SK-MEL-5 (cell line): ENCODE data around the gene EPB41L5. TPM values are rescaled to one million over a fixed set of nuclear protein-coding genes. Genes with fewer than 3 reads are reported as not detected.
A peak's percentile ranks its signal among the peaks of the same experiment; 100 is the strongest.
"Not testable (repeated sequence)": the region's sequence is repeated elsewhere in the genome, so short reads cannot be mapped to it uniquely, and the experiment has no call there.

ENCODE experiments used
- DNase-seq: peaks from one replicate; pipeline ENCODE4 v3.0.0-alpha.2; 2016; ENCODE audit warnings: low read depth, low spot score
- in situ Hi-C: cut with HindIII; loops from 2 replicates; pipeline ENCODE4 v1.10.0; 2016; ENCODE audit warnings: low sequenced_read_pairs, high pct_unique_total_duplicates, low pct_unique_long_range_greater_than_20kb
- total RNA-seq: library from RNA; depleted of rRNA; stranded (reverse); fragments of >200 nt; shearing (Covaris generic); gene quantifications from 2 replicates; pipeline ENCODE4 v1.2.3, GENCODE V29; 2014

Gene EPB41L5
- total RNA-seq, 1 experiment from 2014 or later = 7.1 TPM

DNA sequence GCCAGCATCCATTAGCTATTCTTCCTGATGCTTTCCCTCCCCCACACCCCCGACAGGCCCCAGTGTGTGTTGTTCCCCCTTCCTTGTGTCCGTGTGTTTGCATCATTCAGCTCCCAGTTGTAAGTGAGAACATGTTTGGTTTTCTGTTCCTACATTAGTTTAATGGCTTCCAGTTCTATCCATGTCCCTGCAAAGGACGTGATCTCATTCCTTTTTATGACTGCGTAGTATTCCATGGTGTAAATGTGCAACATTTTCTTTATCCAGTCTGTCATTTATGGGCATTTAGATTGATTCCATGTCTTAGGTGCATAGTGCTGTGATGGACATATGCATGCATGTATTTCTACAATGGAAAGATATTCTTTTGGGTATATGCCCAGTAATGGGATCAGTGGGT lies 105.6 kb downstream of the EPB41L5 start:
- in situ Hi-C loops = no loop called here
- DNase-seq = no peak

DNA sequence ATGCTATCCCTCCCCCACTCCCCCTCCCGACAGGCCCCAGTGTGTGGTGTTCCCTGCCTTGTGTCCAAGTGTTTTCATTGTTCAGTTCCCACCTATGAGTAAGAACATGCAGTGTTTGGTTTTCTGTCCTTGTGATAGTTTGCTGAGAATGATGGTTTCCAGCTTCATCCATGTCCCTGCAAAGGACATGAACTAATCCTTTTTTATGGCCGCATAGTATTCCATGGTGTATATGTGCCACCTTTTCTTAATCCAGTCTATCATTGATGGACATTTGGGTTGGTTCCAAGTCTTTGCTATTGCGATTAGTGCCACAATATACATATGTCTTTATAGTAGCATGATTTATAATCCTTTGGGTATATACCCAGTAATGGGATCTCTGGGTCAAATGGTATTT lies 108.5 kb downstream of the EPB41L5 start:
- DNase-seq, in situ Hi-C loops: not testable (repeated sequence)

DNA sequence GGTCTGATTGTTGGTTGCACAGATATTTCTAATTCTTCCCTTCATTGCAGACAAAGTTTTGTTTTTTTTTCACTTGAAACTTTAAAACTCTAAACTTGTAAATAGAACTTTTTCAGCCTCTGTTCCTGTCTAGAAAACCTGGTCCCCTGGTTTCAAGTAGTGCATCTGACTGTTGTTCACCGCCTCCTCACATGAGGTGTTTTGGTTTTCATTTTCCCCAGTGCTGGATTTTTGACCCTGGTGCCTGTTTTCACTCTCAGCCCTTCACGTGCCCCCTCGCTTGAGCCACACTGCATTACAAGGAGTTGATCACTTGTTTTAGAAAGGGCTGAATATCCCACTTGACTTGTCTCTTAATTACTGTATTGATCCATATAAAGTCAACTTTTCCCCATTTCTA lies 110.2 kb downstream of the EPB41L5 start:
- no peak for DNase-seq
- in situ Hi-C loops = no loop called here

DNA sequence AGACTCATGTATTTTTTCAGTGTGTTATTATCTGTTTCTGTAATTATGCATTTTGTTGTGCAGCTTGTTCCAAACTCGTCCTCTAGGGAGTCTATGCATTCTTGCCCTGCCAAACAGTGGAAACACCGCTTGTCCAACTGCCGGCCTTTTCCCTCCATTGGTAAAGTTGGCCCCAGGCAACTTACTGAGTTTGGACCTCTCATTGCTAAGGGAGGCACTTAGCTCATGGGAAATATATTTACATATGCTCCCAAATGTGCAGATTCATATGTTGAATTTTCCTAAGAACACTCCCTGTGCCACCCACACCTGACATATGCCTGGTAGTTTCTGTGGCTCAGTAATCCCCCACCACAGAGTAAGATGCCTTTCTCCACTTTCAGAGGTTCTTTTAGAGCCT lies 112.3 kb downstream of the EPB41L5 start:
- no peak for DNase-seq
- in situ Hi-C loops = no loop called here

DNA sequence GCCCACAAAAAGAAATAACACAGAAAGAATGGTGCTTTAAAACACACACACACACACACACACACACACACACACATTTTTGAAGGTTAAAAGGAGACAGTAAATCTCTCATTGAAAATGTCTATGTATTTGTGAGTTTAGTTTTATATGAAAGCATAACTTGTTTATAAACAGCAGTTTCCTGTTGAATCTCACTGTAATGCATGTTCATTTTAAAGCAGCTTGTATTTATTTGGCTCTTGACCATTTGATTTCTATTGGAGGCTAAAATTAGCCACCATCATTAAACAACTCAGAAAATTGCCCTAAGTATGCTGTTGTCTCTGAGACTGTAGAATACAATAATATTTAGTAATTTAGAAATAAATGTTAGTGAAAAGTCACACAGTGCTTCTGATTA lies 115.3 kb downstream of the EPB41L5 start:
- in situ Hi-C loops = no loop called here
- no peak for DNase-seq

DNA sequence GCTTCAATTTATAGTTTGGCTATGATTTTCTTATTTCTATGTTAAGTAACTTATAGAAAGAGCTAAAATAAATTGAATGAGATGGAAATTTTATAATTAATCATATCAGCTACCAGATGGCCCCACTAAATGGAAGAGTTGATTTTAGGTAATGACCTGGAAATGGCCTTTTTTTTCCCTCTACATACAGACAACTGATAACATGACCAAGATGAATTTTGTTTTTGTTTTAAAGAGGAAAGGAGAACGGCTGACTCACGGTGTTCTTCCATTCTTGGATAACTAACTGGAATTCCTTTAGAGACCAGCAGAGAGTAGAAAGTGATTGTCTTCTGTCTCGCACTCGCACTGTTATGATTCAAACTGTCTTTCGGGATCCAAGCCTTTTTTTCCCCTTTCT lies 119.3 kb downstream of the EPB41L5 start:
- DNase-seq = no peak
- in situ Hi-C loops = no loop called here

DNA sequence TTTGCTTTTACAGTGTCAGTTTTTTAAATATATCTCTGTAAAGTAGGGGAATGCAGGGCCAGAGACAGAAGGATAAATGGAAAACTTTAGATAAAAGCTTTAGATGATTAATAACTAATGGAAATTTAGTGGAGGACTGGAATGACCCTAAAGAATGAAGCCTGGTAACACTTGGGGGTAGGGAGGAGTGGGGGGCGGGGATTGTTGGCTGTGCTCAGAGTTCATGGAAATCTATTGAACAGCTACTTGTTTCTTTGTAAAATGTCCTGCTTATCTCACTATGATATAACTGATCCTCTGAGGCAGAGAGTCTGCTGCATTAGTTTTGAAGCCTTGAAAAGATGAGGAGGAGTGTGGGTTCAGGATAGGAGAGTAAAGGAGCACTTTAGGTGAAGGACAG lies 119.8 kb downstream of the EPB41L5 start:
- in situ Hi-C loops = no loop called here
- DNase-seq = no peak

DNA sequence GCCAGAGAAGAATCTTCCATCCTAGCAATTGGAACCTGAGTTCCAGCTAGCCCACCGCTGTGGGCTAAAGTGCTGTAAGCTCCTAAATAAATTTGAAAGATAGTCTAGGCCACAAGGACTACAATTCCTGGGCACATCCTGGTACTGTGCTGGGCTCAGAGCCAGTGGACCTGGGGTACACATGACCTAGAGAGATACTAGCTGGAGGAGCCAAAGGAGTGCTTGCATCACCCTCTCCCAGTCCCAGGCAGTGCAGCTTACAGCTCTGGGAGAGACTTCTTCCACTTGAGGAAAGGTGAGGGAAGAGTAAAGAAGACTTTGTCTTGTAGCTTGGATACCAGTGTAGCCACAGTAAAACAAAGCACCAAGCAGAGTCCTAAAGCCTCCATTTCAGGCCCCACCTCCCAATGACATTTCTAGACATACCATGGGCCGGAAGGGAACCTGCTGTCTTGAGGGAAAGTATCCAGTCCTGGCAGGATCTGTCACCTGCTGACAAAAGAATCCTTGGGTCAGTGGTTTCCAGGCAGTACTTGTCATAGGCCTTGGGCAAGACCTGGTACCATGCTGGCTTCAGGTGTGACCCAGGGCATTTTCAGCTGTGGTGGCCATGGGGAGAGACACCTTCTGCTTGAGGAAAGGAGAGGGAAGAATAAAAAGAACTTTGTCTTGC lies 120.8 kb downstream of the EPB41L5 start:
- in situ Hi-C loops = no loop called here
- DNase-seq = no peak

DNA sequence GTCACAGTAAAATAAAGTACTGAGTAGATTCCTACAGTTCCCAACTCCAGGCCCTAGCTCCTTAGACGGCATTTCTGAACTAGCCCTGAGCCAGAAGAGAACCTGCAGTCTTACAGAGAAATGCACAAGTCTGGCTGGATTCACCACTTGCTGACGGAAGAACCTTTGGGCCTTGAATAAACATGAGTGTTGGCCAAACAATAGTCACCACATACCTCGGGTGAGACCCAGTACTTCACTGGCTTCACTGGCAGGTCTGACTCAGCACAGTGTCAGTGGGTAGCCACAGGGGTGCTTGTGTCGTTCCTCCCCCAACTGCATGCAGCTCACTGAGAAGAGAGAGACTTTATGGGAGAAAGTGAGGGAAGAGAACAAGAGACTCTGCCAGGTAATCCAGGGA lies 121.4 kb downstream of the EPB41L5 start:
- in situ Hi-C loops = no loop called here
- DNase-seq = no peak

DNA sequence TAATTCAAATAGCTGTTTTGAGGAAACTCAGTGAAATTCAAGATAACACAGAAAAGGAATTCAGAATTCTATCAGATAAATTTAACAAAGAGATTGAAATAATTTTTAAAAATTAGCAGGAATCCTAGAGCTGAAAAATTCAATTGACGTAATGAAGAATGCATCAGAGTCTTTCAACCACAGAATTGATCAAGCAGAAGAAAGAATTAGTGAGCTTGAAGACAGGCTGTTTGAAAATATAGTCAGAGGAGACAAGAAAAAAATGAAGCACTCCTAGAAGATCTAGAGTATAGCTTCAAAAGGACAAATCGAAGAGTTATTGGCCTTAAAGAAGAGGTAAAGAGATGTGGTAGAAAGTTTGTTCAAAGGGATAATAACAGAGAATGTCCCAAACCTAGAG lies 122.1 kb downstream of the EPB41L5 start:
- in situ Hi-C loops = not testable (repeated sequence)

DNA sequence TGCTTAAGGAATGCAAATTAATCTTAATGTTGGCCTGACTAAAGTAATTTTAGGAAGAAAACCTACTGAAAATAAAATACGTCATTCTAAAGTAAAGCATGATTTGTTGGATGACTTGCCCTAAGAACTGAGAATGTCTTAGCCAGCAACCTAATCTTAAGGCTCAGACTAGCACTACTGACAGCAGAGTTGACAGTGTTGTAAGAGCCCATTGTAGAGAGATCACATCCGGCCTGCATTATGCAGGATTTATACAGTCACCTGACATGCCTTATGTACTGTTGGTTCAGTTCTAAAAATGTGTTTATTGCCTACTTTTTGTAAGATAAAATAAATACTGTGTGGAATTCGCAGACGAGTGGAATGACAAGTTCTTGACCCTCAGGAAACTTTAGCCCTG lies 128.0 kb downstream of the EPB41L5 start:
- in situ Hi-C loops = no loop called here

More for the DNA sequence above, 122.1 kb downstream of the EPB41L5 start:
- DNase-seq = not testable (repeated sequence)

DNA sequence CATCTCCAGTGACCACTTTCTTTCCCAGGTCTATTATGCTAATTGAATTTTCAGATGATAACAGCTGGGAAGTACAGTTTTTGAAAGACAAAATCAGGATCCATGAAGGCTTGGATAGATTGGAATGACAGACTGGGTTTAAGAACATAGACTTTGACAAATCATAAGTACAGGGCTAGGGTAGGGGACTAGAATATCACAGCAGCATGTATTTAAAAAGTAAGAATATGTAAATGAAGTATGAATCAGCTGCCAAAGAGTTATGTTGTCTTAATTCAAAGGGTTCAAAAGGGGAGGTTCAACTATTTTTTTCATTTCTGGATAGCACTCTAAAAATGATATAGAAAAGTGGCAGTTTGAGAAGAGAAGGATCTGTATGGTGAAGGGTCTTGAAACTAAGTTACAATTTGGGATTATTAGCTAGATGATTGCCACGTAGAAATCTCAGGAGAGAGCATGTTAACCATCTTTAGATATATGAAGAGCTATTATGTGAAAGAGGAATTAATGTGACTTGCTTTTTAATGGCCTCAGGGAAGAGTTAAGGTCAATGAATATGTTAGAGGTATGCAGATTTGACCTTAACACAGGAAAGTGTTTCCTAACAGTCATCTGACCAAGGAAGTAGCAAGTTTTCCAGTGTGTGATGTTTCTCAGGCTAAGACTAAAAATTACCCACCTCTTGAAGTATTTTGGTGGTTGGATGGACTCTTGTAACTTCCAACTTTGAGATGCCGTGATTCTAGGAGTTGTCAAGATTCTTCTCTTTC lies 128.6 kb downstream of the EPB41L5 start:
- in situ Hi-C loops = no loop called here
- DNase-seq = peak; percentile 34

More for the DNA sequence above, 128.0 kb downstream of the EPB41L5 start:
- peak; percentile 68 for DNase-seq

DNA sequence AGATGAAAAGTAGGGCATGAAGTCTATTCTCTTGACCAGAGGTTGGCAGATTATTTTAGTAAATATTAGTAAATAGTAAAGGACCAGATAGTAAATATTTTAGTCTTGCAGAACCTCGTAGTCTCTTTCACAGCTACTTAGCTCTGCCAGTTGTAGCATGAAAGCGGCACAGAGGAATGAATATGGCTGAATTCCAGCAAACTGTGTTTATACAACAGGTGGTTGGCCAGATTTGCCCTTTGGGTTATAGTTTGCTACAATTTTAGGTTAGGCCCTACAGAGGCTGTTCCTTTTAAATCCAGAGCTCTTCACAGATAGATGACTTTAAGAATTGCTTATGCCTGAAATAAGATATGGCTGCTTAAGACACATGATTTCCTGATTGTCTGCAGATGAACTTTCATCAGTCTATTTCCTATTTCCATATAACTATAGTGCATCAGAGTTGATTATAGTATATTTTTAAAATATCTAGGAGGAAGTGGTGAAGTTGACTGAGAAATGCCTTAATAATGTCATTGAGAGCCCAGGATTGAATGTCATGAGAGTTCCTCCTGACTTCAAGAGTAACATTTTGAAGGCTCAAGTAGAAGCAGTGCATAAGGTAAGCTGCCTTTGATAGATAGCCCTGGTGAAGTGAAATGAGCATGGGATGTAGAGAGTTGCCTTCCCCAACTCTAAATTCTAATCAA lies 129.8 kb downstream of the EPB41L5 start:
- in situ Hi-C loops = no loop called here
- no peak for DNase-seq

DNA sequence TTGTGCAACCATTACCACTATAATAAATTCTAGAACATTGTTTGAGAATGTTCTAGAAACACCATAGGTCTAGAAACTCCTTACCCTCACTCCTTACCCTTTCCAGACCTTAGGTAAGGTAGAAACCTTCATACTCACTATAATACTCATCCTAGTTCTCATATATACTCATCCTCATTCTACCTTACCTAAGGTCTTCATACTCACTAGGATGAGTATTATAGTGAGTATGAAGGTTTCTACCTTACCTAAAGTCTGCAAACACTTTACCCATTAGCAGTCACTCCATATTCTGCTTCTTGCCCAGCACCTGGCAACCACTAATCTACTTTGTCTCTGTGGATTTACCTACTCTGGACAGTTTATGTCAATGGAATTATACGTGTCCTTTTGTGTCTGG lies 135.4 kb downstream of the EPB41L5 start:
- in situ Hi-C loops = no loop called here
- DNase-seq = no peak

DNA sequence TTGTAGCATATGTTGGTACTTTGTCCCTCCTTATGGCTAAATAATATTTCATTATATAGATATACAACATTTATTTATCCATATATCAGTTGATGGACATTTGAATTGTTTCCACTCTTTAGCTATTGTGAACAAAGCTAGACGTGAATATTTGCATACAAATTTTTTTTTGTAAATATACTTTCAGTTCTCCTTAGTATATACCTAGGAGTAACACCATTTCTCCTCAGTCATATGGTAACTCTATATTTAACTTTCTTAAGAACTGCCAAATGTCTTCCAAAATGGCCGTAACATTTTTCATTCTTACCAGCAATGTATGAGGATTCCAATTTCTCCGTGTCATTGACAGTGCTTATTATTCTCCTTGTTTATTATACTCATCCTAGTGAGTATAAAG lies 135.8 kb downstream of the EPB41L5 start:
- in situ Hi-C loops = no loop called here
- no peak for DNase-seq

DNA sequence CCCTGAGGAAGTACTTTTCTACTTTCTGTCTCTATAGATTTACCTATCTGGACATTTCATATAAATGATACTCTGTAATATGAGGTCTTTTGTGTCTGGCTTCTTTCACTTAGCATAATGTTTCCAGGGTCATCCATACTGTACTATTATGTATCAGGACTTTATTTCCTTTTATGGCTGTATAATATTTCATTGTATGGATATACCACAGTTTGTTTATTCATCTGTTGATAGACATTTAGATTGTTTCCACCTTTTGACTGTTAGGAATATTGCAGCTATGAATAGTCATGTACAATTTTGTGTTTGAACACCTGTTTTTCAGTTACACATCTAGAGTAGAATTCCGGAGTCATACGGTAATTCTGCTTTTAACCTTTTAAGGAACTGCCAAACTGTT lies 136.5 kb downstream of the EPB41L5 start:
- in situ Hi-C loops = no loop called here
- DNase-seq = no peak

DNA sequence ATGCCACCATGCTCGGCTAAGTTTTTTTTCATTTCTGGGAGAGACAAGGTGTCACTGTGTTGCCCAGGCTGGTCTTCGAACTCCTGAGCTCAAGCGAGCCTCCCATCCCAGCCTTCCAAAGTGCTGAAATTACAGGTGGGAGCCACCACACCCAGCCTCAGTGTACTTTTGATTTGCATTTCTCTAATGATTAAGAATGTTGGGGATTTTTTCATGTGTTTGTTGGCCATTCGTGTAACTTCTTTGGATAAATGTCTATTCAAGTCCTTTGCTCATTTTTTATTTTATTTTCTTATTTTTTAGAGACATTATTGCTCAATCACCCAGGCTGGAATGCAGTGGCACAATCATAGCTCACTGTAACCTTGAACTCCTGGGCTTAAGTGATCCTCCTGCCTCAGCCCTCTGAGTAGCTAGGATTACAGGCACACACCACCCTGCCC lies 137.2 kb downstream of the EPB41L5 start:
- in situ Hi-C loops = no loop called here
- DNase-seq = no peak

DNA sequence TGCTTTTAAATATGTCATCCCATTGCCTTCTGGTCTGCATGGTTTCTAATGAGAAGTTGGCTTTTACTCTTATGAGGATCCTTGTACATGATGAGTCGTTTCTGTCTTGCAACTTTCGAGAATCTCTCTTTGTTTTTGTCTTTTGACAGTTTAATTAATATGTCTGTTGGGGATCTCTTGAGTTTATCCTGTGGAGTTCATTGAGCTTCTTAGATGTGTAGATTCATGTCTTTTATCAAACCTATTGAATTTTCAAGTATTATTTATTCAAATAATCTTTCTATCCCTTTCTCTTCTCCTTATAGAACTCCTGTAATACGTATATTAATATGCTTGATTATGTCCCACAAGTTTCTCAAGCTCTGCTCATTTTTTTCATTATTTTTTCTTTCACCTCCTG lies 142.4 kb downstream of the EPB41L5 start:
- in situ Hi-C loops = no loop called here
- no peak for DNase-seq

DNA sequence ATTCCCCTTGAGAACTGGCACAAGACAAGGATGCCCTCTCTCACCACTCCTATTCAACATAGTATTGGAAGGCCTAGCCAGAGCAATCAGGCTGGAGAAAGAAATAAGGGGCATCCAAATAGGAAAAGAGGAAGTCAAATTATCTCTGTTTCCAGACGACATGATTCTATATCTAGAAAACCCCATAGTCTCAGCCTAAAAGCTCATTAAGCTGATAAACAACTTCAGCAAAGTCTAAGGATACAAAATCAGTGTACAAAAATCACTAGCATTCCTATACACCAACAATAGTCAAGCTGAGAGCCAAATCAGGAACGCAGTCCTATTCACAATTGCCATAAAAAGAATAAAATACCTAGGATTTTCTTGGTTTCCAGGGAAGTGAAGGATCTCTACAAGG lies 145.8 kb downstream of the EPB41L5 start:
- in situ Hi-C loops, DNase-seq: not testable (repeated sequence)
